ENCODE results near the gene LCN15. TPM values are rescaled to one million over a fixed set of nuclear protein-coding genes. Genes with fewer than 3 reads are reported as not detected.

The LCN15 gene
- polyA plus RNA-seq, 1 donor from 2014 or later, result not detected

DNA sequence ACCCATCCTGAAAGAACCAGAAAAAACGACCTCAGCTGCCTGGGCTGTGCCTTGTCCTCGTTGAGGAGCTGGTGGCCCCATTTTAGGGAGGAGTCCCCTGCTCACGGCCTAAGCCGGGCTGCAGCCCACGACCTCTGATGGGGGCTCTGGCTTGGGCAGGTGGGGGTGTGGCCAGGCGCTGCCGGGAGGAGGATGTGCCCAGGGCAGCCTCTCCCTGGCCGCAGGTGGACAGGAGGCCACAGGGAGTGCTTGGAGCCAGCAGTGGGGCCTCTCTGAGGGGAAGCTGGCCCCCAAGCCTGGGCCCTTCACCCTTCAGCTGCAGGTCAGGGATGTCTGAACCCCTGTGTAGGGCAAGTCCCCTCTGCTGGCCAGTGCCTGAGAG is 49.4 kb downstream of the LCN15 start:
- Histone ChIP-seq H3K27me3 (ENCODE audit: insufficient read depth, low read depth, low read length) (no peaks in the 10 kb centered on the region), H3K9me2 (ENCODE audit: insufficient read depth, low read length) (no peaks in the 10 kb centered on the region), H2AFZ (ENCODE audit: low read depth, low read length) (no peak overlapping the region), H3K4me3 (ENCODE audit: low read length) (no peak overlapping the region), H3K27ac (ENCODE audit: low read length) (no peak overlapping the region), H3K79me2 (replicated peaks; ENCODE audit: insufficient read depth, low read length) (peaks cover 29% of the 10 kb centered on the region), H3K4me2 (ENCODE audit: low read length) (no peak overlapping the region), H3K9me3 (ENCODE audit: low read length) (no peaks in the 10 kb centered on the region), H3F3A (ENCODE audit: insufficient read depth, low read length, poor library complexity, severe bottlenecking) (no peaks in the 10 kb centered on the region), H3K36me3 (ENCODE audit: insufficient read depth, low read length) (no peaks in the 10 kb centered on the region), H4K20me1 (ENCODE audit: insufficient read depth) (no peaks in the 10 kb centered on the region), H3K9ac (ENCODE audit: low read length) (no peak overlapping the region)
- no peak for TF ChIP-seq RAD21 (conservative IDR thresholded peaks at IDR 0.05)
- TF ChIP-seq TAF1 (IDR thresholded peaks at IDR 0.05; ENCODE audit: low read depth), result no peak
- TF ChIP-seq, protein P1, sequence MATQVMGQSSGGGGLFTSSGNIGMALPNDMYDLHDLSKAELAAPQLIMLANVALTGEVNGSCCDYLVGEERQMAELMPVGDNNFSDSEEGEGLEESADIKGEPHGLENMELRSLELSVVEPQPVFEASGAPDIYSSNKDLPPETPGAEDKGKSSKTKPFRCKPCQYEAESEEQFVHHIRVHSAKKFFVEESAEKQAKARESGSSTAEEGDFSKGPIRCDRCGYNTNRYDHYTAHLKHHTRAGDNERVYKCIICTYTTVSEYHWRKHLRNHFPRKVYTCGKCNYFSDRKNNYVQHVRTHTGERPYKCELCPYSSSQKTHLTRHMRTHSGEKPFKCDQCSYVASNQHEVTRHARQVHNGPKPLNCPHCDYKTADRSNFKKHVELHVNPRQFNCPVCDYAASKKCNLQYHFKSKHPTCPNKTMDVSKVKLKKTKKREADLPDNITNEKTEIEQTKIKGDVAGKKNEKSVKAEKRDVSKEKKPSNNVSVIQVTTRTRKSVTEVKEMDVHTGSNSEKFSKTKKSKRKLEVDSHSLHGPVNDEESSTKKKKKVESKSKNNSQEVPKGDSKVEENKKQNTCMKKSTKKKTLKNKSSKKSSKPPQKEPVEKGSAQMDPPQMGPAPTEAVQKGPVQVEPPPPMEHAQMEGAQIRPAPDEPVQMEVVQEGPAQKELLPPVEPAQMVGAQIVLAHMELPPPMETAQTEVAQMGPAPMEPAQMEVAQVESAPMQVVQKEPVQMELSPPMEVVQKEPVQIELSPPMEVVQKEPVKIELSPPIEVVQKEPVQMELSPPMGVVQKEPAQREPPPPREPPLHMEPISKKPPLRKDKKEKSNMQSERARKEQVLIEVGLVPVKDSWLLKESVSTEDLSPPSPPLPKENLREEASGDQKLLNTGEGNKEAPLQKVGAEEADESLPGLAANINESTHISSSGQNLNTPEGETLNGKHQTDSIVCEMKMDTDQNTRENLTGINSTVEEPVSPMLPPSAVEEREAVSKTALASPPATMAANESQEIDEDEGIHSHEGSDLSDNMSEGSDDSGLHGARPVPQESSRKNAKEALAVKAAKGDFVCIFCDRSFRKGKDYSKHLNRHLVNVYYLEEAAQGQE (IDR thresholded peaks at IDR 0.05; ENCODE audit: borderline replicate concordance), result no peak
- TF ChIP-seq MXI1 (conservative IDR thresholded peaks at IDR 0.05; ENCODE audit: poor library complexity, severe bottlenecking), result no peak
- no peak for TF ChIP-seq EP300 (conservative IDR thresholded peaks at IDR 0.05; ENCODE audit: poor library complexity, severe bottlenecking)
- no peak for TF ChIP-seq EZH2 (IDR thresholded peaks at IDR 0.05; ENCODE audit: borderline replicate concordance, insufficient read depth, low read length, poor library complexity, severe bottlenecking)
- no peak for TF ChIP-seq POLR2AphosphoS5 (IDR thresholded peaks at IDR 0.05)
- TF ChIP-seq, protein P2, sequence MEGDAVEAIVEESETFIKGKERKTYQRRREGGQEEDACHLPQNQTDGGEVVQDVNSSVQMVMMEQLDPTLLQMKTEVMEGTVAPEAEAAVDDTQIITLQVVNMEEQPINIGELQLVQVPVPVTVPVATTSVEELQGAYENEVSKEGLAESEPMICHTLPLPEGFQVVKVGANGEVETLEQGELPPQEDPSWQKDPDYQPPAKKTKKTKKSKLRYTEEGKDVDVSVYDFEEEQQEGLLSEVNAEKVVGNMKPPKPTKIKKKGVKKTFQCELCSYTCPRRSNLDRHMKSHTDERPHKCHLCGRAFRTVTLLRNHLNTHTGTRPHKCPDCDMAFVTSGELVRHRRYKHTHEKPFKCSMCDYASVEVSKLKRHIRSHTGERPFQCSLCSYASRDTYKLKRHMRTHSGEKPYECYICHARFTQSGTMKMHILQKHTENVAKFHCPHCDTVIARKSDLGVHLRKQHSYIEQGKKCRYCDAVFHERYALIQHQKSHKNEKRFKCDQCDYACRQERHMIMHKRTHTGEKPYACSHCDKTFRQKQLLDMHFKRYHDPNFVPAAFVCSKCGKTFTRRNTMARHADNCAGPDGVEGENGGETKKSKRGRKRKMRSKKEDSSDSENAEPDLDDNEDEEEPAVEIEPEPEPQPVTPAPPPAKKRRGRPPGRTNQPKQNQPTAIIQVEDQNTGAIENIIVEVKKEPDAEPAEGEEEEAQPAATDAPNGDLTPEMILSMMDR (IDR thresholded peaks at IDR 0.05; ENCODE audit: poor library complexity, severe bottlenecking), result no peak
- TF ChIP-seq SMC3 (conservative IDR thresholded peaks at IDR 0.05; ENCODE audit: poor library complexity), result no peak

DNA sequence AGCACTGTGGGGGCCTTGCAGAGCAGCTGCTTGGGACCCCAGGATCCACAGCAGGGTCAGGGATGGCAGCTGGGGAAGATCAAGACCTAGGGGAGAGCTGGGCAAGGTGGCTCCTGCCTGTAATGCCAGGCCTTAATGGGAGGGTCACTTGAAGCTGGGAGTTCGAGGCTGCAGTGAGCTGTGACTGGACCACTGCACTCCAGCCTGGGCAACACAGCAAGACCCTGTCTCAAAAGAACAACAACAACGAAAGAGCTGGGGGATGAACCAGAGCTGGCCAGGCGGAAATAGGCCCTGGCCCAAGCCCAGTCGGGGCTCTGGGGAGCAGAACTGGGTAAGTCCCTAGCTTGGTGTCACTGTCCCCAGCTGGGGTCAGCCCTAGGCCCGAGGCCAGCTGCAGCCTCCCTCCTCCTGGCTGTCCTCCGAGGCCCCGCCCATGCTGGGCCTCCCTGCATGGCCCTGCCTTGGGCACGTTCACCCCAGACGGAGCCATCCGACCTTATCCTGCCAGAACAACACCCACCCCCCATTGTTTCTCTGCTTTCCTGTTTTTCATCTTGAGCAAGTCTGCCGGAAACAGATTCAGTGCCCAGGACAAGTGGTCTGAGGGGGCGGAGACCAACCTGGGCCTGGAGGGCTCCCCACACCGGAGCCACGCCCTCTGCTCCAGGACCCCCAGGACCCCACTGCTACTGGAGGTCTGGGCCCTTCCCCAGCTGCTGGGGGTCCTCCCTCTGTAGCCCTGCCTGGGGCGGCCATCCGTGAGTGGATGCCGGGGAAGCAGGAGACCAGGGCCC is 50.0 kb downstream of the LCN15 start:
- no peaks in the 10 kb centered on the region for H3K9me2 ChIP-seq (ENCODE audit: insufficient read depth, low read length)
- TF ChIP-seq EP300 (conservative IDR thresholded peaks at IDR 0.05; ENCODE audit: poor library complexity, severe bottlenecking), result no peak
- TF ChIP-seq, protein P2 (IDR thresholded peaks at IDR 0.05; ENCODE audit: poor library complexity, severe bottlenecking), result no peak
- TF ChIP-seq SMC3 (conservative IDR thresholded peaks at IDR 0.05; ENCODE audit: poor library complexity), result no peak
- no peak for TF ChIP-seq RAD21 (conservative IDR thresholded peaks at IDR 0.05)
- TF ChIP-seq EZH2 (IDR thresholded peaks at IDR 0.05; ENCODE audit: borderline replicate concordance, insufficient read depth, low read length, poor library complexity, severe bottlenecking), result no peak
- TF ChIP-seq, protein P1 (IDR thresholded peaks at IDR 0.05; ENCODE audit: borderline replicate concordance), result no peak
- TF ChIP-seq POLR2AphosphoS5 (IDR thresholded peaks at IDR 0.05), result no peak
- no peak for TF ChIP-seq TAF1 (IDR thresholded peaks at IDR 0.05; ENCODE audit: low read depth)
- no peak for TF ChIP-seq MXI1 (conservative IDR thresholded peaks at IDR 0.05; ENCODE audit: poor library complexity, severe bottlenecking)
- peak overlapping the region; percentile 98 for H3K4me2 ChIP-seq (ENCODE audit: low read length)
- H3K27ac ChIP-seq (ENCODE audit: low read length), result no peak overlapping the region
- peaks cover 29% of the 10 kb centered on the region for H3K79me2 ChIP-seq (replicated peaks; ENCODE audit: insufficient read depth, low read length)
- peak overlapping the region; percentile 82 for H3K9ac ChIP-seq (ENCODE audit: low read length)
- H3K9me3 ChIP-seq (ENCODE audit: low read length), result no peaks in the 10 kb centered on the region
- no peaks in the 10 kb centered on the region for H3K27me3 ChIP-seq (ENCODE audit: insufficient read depth, low read depth, low read length)
- no peak overlapping the region for H2AFZ ChIP-seq (ENCODE audit: low read depth, low read length)
- H3K36me3 ChIP-seq (ENCODE audit: insufficient read depth, low read length), result no peaks in the 10 kb centered on the region
- H3K4me3 ChIP-seq (ENCODE audit: low read length), result peak overlapping the region; percentile 92
- H3F3A ChIP-seq (ENCODE audit: insufficient read depth, low read length, poor library complexity, severe bottlenecking), result no peaks in the 10 kb centered on the region
- no peaks in the 10 kb centered on the region for H4K20me1 ChIP-seq (ENCODE audit: insufficient read depth)
